GM12878 (cell line): ENCODE measurements around the gene AKT3. TPM values are rescaled to one million over a fixed set of nuclear protein-coding genes. Genes with fewer than 3 reads are reported as not detected.

Source experiments
- ATAC-seq: fragments of 200-7000 bp; cut with Tn5 transposase; 3 replicates; pipeline ENCODE4 v1.9.1; 2020; ENCODE audit warnings: mild to moderate bottlenecking, moderate library complexity
- BruUV-seq: library from RNA; stranded (reverse); fragments of 400-500 nt; replicated peaks from 2 replicates; lab custom pipeline; 2021; lab: Mats Ljungman, UMichigan
- CTCF ChIA-PET: fragments of 300-600 bp; sonication (Branson Sonifier 250); formaldehyde crosslinking; extraction: SDS; loops from one replicate; lab custom pipeline; 2021; ENCODE audit warnings: inconsistent platforms; lab: Yijun Ruan, JAX
- POLR2A ChIA-PET: fragments of 350-600 bp; formaldehyde crosslinking; extraction: SDS; loops from one replicate; lab custom pipeline; 2021; ENCODE audit warnings: inconsistent platforms; lab: Charles Lee
- RAD21 ChIA-PET: fragments of 300-600 bp; sonication (Branson Sonifier 250); formaldehyde crosslinking; loops from one replicate; lab custom pipeline; 2023; ENCODE audit warnings: antibody characterized with exemption; ENCODE audit not compliant: unreplicated experiment; lab: Charles Lee
- SMC1A ChIA-PET: fragments of 300-600 bp; sonication (Branson Sonifier 250); formaldehyde crosslinking; loops from one replicate; lab custom pipeline; 2023; ENCODE audit not compliant: unreplicated experiment, uncharacterized antibody; lab: Charles Lee
- DNase-seq: peaks from one replicate; pipeline ENCODE4 v3.0.0-alpha.2; 2011; ENCODE audit warnings: low read depth, low spot score
- FAIRE-seq: peaks from 3 replicates; lab custom pipeline; 2011; peaks lifted over from hg19 to GRCh38; lab: Jason Lieb, UNC
- H2AFZ ChIP-seq: 2 replicates; pipeline ENCODE4 v1.6.0; 2011; ENCODE audit warnings: low read depth, low read length, control low read depth; ENCODE audit not compliant: control insufficient read depth
- H3K27ac ChIP-seq: 2 replicates; pipeline ENCODE4 v1.5.1; 2011; ENCODE audit warnings: control low read depth; ENCODE audit not compliant: control insufficient read depth, insufficient read depth
- H3K27me3 ChIP-seq, 2 experiments: replicated peaks in 1 of 2; 2 replicates each; pipeline versions ENCODE4 v1.6.0 to v1.6.1; 2011; ENCODE audit warnings: low read length in 1 of 2; ENCODE audit not compliant: control insufficient read depth in 2 of 2, insufficient read depth in 2 of 2
- H3K36me3 ChIP-seq, 2 experiments: 2 replicates each; pipeline ENCODE4 v1.5.1; 2011; ENCODE audit warnings: low read length in 1 of 2; ENCODE audit not compliant: control insufficient read depth in 2 of 2, insufficient read depth in 2 of 2
- H3K4me1 ChIP-seq: 2 replicates; pipeline ENCODE4 v1.6.1; 2011; ENCODE audit warnings: mild to moderate bottlenecking, low read length, moderate library complexity, mixed read lengths; ENCODE audit not compliant: control insufficient read depth, insufficient read depth
- H3K4me2 ChIP-seq: 2 replicates; pipeline ENCODE4 v1.6.0; 2011; ENCODE audit warnings: control low read depth; ENCODE audit not compliant: control insufficient read depth, insufficient read depth
- H3K4me3 ChIP-seq: fragments of 200-600 bp; sonication (generic); 2 replicates; pipeline ENCODE4 v1.5.1; 2016
- H3K79me2 ChIP-seq: 2 replicates; pipeline ENCODE4 v1.6.0; 2011; ENCODE audit warnings: low read length; ENCODE audit not compliant: control insufficient read depth, insufficient read depth
- H3K9ac ChIP-seq: 2 replicates; pipeline ENCODE4 v1.8.0; 2011; ENCODE audit warnings: low read length, control low read depth, mixed read lengths; ENCODE audit not compliant: control insufficient read depth, insufficient read depth
- H3K9me3 ChIP-seq: replicated peaks from 3 replicates; pipeline ENCODE4 v1.5.1; 2011; ENCODE audit warnings: mild to moderate bottlenecking, low read length; ENCODE audit not compliant: control insufficient read depth, insufficient read depth
- H4K20me1 ChIP-seq: 2 replicates; pipeline ENCODE4 v1.6.0; 2011; ENCODE audit not compliant: control insufficient read depth, insufficient read depth
- CBFB ChIP-seq: IDR thresholded peaks from 2 replicates; pipeline ENCODE4 v1.6.1; 2016; ENCODE audit warnings: antibody characterized with exemption, low read depth
- CEBPB ChIP-seq, 2 experiments: fragments of 150-350 bp in 1 of 2; IDR thresholded peaks; 2 replicates each; pipeline ENCODE4 v1.6.1; 2012 to 2014; ENCODE audit warnings: low read depth in 2 of 2, low read length in 2 of 2, borderline replicate concordance in 1 of 2, inconsistent platforms in 1 of 2
- NRF1 ChIP-seq: conservative IDR thresholded peaks from 2 replicates; pipeline ENCODE4 v1.6.1; 2011; ENCODE audit warnings: mild to moderate bottlenecking, low read depth, low read length, improper control_type of control experiment
- WGBS: methylation state at CpG from one replicate; pipeline ENCODE4 v1.1.6; 2016; ENCODE audit warnings: low lambda C conversion rate; ENCODE audit not compliant: insufficient replicate concordance, insufficient coverage; ENCODE audit errors: missing lambda C conversion rate; 5-methylcytosine and 5-hydroxymethylcytosine counted together
- in situ Hi-C: fragments of 300-500 bp; cut with MboI; formaldehyde crosslinking; loops from 9 replicates; pipeline ENCODE4 v1.14.3; 2018; ENCODE audit warnings: mixed read lengths
- intact Hi-C: fragments of 100-400 bp; cut with micrococcal nuclease; formaldehyde crosslinking; loops from one replicate; pipeline ENCODE4 v1.14.2; 2022; ENCODE audit not compliant: unreplicated experiment
- polyA plus RNA-seq, 11 experiments: library from polyadenylated mRNA; depleted of rRNA in 4 of 11; unstranded in 6 of 11; stranded (reverse) in 5 of 11; fragments of >200 nt; fragmentation: Nextera tagmentation in 4 of 11; fragmentation: Illumina TruSeq in 1 of 11; extraction: Ambion mirVana in 4 of 11; extraction: Trizol in 1 of 11; gene quantifications; 1 replicate in 1 of 11; 2 replicates in 10 of 11; pipeline versions ENCODE4 v1.2.1 to v1.2.3, GENCODE V29; 2011 to 2016; ENCODE audit warnings: inconsistent platforms in 2 of 11, missing spikeins in 2 of 11, low read depth in 1 of 11
- total RNA-seq, 4 experiments: library from RNA; depleted of rRNA in 3 of 4; stranded (reverse); fragments of >200 nt in 3 of 4; fragmentation: Illumina TruSeq in 1 of 4; extraction: Trizol in 1 of 4; gene quantifications; 2 replicates each; pipeline versions ENCODE4 v1.2.1 to v1.2.3, GENCODE V29; 2013 to 2021
- TF ChIP-seq, protein P1 (sequence below): fragments of 450-650 bp; IDR thresholded peaks from 2 replicates; pipeline ENCODE4 v1.6.1; 2018; ENCODE audit warnings: mild to moderate bottlenecking, low read depth, moderate library complexity; ENCODE audit not compliant: partially characterized antibody
- TF ChIP-seq, protein P2 (sequence below): fragments of 450-650 bp; IDR thresholded peaks from 2 replicates; pipeline ENCODE4 v1.6.1; 2016; ENCODE audit warnings: mild to moderate bottlenecking, moderate library complexity, borderline replicate concordance

The AKT3 gene
- total and polyA plus RNA-seq, 10 of the 15 experiments (the other 5 are each of a cell fraction or from before 2014, with no cell fraction given): 0.03 to 0.56 (median 0.19) TPM

DNA sequence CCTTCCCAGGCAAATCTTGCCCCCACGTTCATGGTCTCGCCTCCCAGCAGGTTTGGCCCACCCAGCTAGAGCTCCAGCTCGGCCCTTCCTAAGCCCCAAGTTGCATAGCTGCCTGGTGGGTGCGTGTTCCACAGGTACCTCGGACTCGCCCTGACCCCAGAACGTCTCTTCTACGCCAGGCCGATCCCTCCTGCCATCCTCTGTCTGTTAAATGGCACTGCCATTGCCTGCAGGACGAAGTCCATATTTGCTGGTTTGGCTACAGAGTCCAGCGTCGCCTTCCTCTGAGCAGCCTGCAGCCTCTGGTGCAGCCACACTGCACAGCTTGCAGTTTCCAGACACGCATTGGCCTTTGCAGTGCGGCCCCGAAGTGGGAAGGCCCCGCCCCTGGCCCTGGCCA is 366.1 kb downstream of the AKT3 start:
- Histone ChIP-seq H3K27ac (no peak overlapping the region), H3K36me3 (no peaks in the 10 kb centered on the region), H3K9ac (no peak overlapping the region), H3K79me2 (no peaks in the 10 kb centered on the region), H2AFZ (no peak overlapping the region), H3K27me3 (no peaks in the 10 kb centered on the region; a peak in 2 of 4 replicates), H3K4me1 (peaks cover 4% of the 10 kb centered on the region; the same call in 1 of the 2 replicates), H3K4me2 (no peak overlapping the region), H4K20me1 (no peaks in the 10 kb centered on the region), H3K9me3 (no peaks in the 10 kb centered on the region), H3K4me3 (no peak overlapping the region)
- TF ChIP-seq, protein P1, sequence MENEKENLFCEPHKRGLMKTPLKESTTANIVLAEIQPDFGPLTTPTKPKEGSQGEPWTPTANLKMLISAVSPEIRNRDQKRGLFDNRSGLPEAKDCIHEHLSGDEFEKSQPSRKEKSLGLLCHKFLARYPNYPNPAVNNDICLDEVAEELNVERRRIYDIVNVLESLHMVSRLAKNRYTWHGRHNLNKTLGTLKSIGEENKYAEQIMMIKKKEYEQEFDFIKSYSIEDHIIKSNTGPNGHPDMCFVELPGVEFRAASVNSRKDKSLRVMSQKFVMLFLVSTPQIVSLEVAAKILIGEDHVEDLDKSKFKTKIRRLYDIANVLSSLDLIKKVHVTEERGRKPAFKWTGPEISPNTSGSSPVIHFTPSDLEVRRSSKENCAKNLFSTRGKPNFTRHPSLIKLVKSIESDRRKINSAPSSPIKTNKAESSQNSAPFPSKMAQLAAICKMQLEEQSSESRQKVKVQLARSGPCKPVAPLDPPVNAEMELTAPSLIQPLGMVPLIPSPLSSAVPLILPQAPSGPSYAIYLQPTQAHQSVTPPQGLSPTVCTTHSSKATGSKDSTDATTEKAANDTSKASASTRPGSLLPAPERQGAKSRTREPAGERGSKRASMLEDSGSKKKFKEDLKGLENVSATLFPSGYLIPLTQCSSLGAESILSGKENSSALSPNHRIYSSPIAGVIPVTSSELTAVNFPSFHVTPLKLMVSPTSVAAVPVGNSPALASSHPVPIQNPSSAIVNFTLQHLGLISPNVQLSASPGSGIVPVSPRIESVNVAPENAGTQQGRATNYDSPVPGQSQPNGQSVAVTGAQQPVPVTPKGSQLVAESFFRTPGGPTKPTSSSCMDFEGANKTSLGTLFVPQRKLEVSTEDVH: no peak
- no peak for TF ChIP-seq CBFB
- TF ChIP-seq NRF1: no peak
- no peak for TF ChIP-seq CEBPB (IDR thresholded peaks at IDR 0.05; ENCODE audit: borderline replicate concordance in 1 of 2, low read depth in 2 of 2, low read length in 2 of 2)
- TF ChIP-seq, protein P2, sequence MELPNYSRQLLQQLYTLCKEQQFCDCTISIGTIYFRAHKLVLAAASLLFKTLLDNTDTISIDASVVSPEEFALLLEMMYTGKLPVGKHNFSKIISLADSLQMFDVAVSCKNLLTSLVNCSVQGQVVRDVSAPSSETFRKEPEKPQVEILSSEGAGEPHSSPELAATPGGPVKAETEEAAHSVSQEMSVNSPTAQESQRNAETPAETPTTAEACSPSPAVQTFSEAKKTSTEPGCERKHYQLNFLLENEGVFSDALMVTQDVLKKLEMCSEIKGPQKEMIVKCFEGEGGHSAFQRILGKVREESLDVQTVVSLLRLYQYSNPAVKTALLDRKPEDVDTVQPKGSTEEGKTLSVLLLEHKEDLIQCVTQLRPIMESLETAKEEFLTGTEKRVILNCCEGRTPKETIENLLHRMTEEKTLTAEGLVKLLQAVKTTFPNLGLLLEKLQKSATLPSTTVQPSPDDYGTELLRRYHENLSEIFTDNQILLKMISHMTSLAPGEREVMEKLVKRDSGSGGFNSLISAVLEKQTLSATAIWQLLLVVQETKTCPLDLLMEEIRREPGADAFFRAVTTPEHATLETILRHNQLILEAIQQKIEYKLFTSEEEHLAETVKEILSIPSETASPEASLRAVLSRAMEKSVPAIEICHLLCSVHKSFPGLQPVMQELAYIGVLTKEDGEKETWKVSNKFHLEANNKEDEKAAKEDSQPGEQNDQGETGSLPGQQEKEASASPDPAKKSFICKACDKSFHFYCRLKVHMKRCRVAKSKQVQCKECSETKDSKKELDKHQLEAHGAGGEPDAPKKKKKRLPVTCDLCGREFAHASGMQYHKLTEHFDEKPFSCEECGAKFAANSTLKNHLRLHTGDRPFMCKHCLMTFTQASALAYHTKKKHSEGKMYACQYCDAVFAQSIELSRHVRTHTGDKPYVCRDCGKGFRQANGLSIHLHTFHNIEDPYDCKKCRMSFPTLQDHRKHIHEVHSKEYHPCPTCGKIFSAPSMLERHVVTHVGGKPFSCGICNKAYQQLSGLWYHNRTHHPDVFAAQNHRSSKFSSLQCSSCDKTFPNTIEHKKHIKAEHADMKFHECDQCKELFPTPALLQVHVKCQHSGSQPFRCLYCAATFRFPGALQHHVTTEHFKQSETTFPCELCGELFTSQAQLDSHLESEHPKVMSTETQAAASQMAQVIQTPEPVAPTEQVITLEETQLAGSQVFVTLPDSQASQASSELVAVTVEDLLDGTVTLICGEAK: no peak
- DNase-seq: no peak
- SMC1A ChIA-PET: no interaction called here
- FAIRE-seq: no peak
- in situ Hi-C loops (no loop called here), intact Hi-C loops (no loop called here)
- WGBS: 93% methylated on average over 16 of the region's 16 CpGs
- CTCF ChIA-PET: no interaction called here
- no TSS peak for BruUV-seq
- ATAC-seq: no peak
- RAD21 ChIA-PET: no interaction called here
- POLR2A ChIA-PET: no interaction called here
